ENCODE results near the gene DZIP1L. TPM values are rescaled to one million over a fixed set of nuclear protein-coding genes. Genes with fewer than 3 reads are reported as not detected.

Gene DZIP1L
- total and polyA plus RNA-seq, 2 experiments from 2014 or later, result 10.6 to 19.5 TPM

GRCh38 chr3:138066383-138066782, 49.0 kb downstream of the DZIP1L start:
- Histone ChIP-seq H3K4me2 (no peak overlapping the region), H4K20me1 (replicated peaks; ENCODE audit: insufficient read depth) (no peaks in the 10 kb centered on the region), H3K4me3 (no peak overlapping the region), H3F3A (replicated peaks; ENCODE audit: low read depth) (no peaks in the 10 kb centered on the region), H3K27ac (ENCODE audit: low read depth) (no peak overlapping the region), H2AFZ (no peak overlapping the region), H3K4me1 (ENCODE audit: insufficient read depth) (no peaks in the 10 kb centered on the region; the same call in 1 of the 2 replicates), H3K9me2 (ENCODE audit: insufficient read depth) (no peaks in the 10 kb centered on the region), H3K27me3 (ENCODE audit: insufficient read depth) (no peaks in the 10 kb centered on the region), H3K79me2 (replicated peaks; ENCODE audit: insufficient read depth) (no peaks in the 10 kb centered on the region), H3K36me3 (ENCODE audit: insufficient read depth) (peaks cover 4% of the 10 kb centered on the region; the same call in 1 of the 2 replicates)
- DNase-seq (ENCODE audit: low spot score) (no peak), ATAC-seq (no peak)
- Mint-ChIP-seq H3K4me1 (peaks cover 16% of the 10 kb centered on the region), H3K36me3 (ENCODE audit: low read depth) (peaks cover 16% of the 10 kb centered on the region), H3K9me3 (no peaks in the 10 kb centered on the region), H3K4me3 (no peak overlapping the region), H3K27ac (no peak overlapping the region), H3K27me3 (ENCODE audit: insufficient read depth, low read depth, poor library complexity) (peaks cover 7% of the 10 kb centered on the region)
- TF ChIP-seq JUNB (IDR thresholded peaks at IDR 0.05; ENCODE audit: unreplicated experiment) (no peak), ZNF114 (CRISPR knock-in tag; IDR thresholded peaks at IDR 0.05) (no peak), STAT1 (IDR thresholded peaks at IDR 0.05; ENCODE audit: unreplicated experiment) (no peak), EZH2phosphoT487 (IDR thresholded peaks at IDR 0.05; ENCODE audit: unreplicated experiment) (no peak), REST (IDR thresholded peaks at IDR 0.05; ENCODE audit: unreplicated experiment) (no peak), EZH2 (IDR thresholded peaks at IDR 0.05; ENCODE audit: low read depth, unreplicated experiment) (no peak), POLR2AphosphoS5 (IDR thresholded peaks at IDR 0.05; ENCODE audit: low read depth) (no peak), CREB1 (CRISPR knock-in tag; IDR thresholded peaks at IDR 0.05; ENCODE audit: low read depth) (no peak), ETS1 (IDR thresholded peaks at IDR 0.05) (no peak), ZNF331 (CRISPR knock-in tag; IDR thresholded peaks at IDR 0.05; ENCODE audit: low read depth) (no peak)
- TF ChIP-seq, protein P1, sequence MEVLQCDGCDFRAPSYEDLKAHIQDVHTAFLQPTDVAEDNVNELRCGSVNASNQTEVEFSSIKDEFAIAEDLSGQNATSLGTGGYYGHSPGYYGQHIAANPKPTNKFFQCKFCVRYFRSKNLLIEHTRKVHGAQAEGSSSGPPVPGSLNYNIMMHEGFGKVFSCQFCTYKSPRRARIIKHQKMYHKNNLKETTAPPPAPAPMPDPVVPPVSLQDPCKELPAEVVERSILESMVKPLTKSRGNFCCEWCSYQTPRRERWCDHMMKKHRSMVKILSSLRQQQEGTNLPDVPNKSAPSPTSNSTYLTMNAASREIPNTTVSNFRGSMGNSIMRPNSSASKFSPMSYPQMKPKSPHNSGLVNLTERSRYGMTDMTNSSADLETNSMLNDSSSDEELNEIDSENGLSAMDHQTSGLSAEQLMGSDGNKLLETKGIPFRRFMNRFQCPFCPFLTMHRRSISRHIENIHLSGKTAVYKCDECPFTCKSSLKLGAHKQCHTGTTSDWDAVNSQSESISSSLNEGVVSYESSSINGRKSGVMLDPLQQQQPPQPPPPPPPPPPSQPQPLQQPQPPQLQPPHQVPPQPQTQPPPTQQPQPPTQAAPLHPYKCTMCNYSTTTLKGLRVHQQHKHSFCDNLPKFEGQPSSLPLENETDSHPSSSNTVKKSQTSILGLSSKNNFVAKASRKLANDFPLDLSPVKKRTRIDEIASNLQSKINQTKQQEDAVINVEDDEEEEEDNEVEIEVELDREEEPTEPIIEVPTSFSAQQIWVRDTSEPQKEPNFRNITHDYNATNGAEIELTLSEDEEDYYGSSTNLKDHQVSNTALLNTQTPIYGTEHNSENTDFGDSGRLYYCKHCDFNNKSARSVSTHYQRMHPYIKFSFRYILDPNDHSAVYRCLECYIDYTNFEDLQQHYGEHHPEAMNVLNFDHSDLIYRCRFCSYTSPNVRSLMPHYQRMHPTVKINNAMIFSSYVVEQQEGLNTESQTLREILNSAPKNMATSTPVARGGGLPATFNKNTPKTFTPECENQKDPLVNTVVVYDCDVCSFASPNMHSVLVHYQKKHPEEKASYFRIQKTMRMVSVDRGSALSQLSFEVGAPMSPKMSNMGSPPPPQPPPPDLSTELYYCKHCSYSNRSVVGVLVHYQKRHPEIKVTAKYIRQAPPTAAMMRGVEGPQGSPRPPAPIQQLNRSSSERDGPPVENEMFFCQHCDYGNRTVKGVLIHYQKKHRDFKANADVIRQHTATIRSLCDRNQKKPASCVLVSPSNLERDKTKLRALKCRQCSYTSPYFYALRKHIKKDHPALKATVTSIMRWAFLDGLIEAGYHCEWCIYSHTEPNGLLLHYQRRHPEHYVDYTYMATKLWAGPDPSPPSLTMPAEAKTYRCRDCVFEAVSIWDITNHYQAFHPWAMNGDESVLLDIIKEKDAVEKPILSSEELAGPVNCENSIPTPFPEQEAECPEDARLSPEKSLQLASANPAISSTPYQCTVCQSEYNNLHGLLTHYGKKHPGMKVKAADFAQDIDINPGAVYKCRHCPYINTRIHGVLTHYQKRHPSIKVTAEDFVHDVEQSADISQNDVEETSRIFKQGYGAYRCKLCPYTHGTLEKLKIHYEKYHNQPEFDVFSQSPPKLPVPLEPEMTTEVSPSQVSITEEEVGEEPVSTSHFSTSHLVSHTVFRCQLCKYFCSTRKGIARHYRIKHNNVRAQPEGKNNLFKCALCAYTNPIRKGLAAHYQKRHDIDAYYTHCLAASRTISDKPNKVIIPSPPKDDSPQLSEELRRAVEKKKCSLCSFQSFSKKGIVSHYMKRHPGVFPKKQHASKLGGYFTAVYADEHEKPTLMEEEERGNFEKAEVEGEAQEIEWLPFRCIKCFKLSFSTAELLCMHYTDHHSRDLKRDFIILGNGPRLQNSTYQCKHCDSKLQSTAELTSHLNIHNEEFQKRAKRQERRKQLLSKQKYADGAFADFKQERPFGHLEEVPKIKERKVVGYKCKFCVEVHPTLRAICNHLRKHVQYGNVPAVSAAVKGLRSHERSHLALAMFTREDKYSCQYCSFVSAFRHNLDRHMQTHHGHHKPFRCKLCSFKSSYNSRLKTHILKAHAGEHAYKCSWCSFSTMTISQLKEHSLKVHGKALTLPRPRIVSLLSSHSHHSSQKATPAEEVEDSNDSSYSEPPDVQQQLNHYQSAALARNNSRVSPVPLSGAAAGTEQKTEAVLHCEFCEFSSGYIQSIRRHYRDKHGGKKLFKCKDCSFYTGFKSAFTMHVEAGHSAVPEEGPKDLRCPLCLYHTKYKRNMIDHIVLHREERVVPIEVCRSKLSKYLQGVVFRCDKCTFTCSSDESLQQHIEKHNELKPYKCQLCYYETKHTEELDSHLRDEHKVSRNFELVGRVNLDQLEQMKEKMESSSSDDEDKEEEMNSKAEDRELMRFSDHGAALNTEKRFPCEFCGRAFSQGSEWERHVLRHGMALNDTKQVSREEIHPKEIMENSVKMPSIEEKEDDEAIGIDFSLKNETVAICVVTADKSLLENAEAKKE (CRISPR knock-in tag; IDR thresholded peaks at IDR 0.05), result no peak

Data from GM23338 (cell line).